NCI-H1092 (cell line): ENCODE data around the gene SLC16A1.
A peak's percentile ranks its signal among the peaks of the same experiment; 100 is the strongest.
"Not testable (repeated sequence)": the region's sequence is repeated elsewhere in the genome, so short reads cannot be mapped to it uniquely, and the experiment has no call there.

Experiments used
- DNase-seq: peaks from one replicate; lab custom pipeline; 2025; lab: John Stamatoyannopoulos, UW

The SLC16A1 gene

GRCh38 chr1:112971006-112971405 is 15.0 kb upstream of the SLC16A1 start:
- DNase-seq, result no peak

GRCh38 chr1:112964347-112964746 is 8.4 kb upstream of the SLC16A1 start:
- no peak for DNase-seq

GRCh38 chr1:112961072-112961471 is 5.1 kb upstream of the SLC16A1 start:
- DNase-seq, result no peak

- DNase-seq, result no peak
These were observed 4.4 kb upstream of the SLC16A1 start for GRCh38 chr1:112960384-112960783.

GRCh38 chr1:112958236-112958635 is 2.2 kb upstream of the SLC16A1 start:
- not testable (repeated sequence) for DNase-seq

DNA sequence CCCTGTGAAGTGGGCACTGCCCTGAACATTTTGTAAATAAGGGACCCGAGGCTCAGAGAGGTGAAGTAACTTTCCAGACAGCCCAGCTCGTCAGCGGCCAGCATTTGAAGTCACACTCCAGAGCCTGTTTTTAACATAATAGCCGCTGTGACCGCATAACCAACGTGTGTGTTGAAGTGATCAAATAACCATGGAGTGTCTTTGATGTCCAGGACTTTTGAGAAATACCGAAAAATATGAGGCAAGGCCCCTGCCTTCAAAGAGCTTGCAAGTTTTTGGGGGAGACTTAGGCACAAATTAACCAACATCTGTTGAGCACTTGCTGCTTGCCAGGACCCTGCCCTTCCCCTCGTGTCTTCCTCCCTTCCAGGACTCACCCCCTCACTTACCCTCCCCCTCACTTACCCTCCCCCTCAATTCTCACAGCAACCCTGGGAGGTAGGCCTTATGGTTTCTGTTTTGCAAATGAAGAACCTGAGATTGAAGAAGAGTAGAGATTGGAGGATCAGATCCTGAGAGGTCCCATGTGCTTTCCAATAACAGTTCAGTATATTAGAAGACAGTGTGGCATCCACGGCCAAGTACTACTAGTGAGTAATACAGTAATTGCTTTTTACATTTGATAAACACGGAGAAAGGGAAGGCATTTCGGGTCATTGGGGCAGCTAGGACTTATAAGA is 1.3 kb upstream of the SLC16A1 start:
- no peak for DNase-seq

GRCh38 chr1:112956544-112957132 is 642 bp upstream of the SLC16A1 start:
- DNase-seq, result no peak

DNA sequence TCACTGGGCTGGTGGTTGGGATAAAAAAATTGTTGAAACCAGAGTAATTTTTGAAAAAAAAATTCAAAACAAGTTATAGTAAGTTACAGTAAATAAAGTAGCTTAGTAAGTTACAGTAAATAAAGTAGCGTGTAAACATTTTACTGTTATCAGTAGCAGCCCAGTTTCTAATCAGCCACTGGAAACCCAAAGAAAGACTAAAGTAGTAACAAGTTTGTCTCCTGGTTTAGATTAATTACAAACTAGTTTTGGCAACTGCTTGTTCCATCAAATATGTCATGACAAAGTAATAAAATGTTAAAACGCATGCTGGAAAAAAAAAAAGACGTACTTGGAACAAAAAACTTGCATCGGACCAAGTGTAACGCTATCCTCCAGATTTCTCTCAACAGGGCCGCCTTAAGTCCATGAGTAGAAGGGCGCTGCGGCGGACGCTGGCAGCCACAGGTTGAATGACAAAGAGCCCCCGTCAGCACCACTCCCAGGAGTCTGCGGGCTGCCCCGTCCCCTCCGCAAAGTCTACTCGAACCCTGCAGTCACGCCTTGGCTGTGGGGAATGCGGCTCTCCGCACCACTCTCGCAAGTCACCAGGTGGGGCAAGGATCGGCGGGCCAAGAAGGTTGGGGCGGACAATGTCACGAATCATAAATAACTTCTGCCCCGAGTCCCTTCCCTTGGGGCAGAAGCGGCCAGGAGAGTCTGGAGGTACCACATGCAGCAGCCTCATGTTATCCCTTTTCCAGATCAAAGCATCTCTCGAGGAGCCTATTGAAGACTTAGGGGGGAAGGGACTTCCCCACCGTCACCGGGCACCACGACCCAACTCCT is 837 bp downstream of the SLC16A1 start:
- peak; percentile 30 for DNase-seq

GRCh38 chr1:112954017-112954650 is 1.9 kb downstream of the SLC16A1 start:
- DNase-seq, result no peak

GRCh38 chr1:112950426-112950825 is 5.6 kb downstream of the SLC16A1 start:
- no peak for DNase-seq

DNA sequence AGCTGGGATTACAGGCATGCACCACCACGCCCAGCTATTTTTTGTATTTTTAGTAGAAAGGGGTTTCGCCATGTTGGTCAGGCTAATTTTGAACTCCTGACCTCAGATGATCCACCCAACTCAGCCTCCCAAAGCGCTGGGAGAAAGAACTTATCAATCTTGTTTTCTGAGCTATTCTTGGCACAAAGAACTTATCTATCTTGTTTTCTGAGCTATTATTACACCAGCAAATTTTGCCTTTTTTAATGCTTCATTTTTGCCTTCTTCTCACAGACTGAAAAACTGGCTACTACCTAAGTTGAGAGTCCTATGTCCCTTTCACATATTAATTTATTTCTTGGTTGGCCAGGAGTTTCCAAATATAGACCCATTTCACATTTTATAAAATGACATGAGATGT is 9.3 kb downstream of the SLC16A1 start:
- DNase-seq, result no peak

GRCh38 chr1:112939810-112940209 is 16.2 kb downstream of the SLC16A1 start:
- DNase-seq, result no peak

DNA sequence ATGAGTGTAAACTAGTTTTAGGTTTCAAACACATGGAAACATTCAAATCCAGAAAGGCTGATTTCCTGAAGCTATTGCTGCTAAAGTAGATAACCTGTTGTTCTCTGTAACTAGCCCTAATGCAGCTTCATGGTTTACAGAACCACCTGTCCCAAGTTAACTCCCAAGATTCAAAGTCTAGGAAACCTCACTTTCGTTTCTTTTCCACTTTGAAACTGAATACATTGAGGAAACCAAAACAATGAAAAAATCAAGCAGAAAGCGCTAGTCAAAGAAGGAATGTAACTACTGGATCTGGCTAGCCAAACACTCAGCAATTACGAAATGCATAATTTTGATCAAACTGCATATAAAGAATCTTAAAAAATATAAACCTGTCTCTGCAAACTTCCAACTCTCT is 17.8 kb downstream of the SLC16A1 start:
- no peak for DNase-seq

DNA sequence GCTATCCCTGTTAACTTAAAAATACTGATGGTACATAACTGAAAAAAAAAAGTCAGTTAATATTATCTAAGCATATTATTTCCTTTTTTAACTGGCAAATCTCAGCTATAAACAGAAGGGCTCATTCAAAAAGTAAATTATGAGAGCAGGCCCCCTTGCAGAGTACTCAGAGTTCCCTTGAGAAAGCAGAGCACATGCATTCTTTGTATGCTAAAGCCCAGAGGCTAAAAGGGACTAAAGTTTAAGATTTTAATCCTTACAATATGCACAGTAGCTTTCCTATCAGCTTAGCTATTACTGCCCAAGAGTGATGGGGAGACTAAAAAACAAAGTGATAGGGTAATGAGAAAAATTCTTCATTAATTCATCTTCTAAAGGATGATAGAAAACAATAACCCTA is 18.5 kb downstream of the SLC16A1 start:
- DNase-seq, result no peak

- no peak for DNase-seq
These were observed 18.9 kb downstream of the SLC16A1 start for GRCh38 chr1:112937070-112937469.

GRCh38 chr1:112935461-112936111 is 20.4 kb downstream of the SLC16A1 start:
- no peak for DNase-seq

- DNase-seq, result no peak
These were observed 21.4 kb downstream of the SLC16A1 start for GRCh38 chr1:112934577-112934976.

DNA sequence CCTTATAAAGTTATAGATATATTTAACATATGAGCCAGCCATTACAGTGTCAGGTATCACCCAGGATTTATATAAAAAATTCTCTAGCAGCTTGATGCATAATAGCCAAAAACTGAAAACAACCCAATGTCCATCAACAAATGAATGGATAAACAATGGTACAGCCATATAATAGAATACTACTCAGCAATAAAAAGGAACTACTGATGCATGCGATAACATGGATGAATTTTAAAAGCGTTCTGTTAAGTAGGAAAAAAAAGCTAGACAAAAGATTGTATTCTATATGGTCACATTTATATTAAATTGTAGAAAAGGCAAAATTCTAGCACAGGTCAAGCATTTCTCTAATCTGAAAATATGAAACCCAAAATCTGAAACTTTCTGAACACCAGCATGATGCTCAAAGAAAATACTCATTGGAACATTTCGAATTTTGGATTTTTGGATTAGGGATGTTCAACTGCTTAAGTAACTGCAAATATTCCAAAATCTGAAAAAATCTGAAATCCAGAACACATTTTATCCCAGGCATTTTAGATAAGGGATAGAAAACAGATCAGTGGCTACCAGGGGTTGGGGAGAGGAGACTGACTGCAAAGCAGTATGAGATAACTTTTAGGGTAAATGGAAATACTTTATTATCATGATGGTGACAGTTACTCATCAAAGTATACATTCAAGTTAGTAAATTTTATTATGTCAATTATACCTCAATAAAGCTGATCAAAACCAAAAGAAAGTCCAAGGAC is 22.0 kb downstream of the SLC16A1 start:
- no peak for DNase-seq

DNA sequence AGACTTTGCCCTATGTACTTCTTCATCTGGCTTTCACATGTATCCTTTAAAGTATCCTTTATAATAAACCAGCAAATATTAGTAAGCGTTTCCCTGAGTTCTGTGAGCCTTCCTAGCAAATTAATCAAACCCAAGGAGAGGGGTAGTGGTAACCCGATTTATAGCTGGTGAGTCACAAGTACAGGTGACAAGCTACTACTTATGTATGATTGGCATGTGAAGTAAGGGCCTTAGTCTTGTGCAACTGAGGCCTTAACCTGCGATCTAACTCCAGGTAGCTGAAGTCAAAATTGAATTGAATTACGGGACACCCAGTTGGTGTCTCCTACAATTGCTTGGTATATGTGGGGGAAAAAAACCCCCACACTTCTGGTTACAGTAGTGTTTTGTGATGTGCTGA is 26.0 kb downstream of the SLC16A1 start:
- DNase-seq, result no peak

GRCh38 chr1:112927462-112927990 is 28.5 kb downstream of the SLC16A1 start:
- DNase-seq, result no peak

GRCh38 chr1:112926858-112927257 is 29.1 kb downstream of the SLC16A1 start:
- DNase-seq, result no peak
